Testis (tissue), 2 donors: ENCODE data around the gene DTNA.

Source experiments
- CTCF ChIP-seq, 3 experiments: fragments of 450-650 bp in 2 of 3; fragments of 200-600 bp in 1 of 3; sonication (generic) in 1 of 3; IDR thresholded peaks; one replicate each; pipeline ENCODE4 v1.5.1; 2016 to 2019; ENCODE audit warnings: antibody characterized with exemption in 3 of 3, mild to moderate bottlenecking in 2 of 3, moderate library complexity in 1 of 3
- POLR2A ChIP-seq: fragments of 450-650 bp; IDR thresholded peaks from one replicate; pipeline ENCODE4 v1.6.1; 2017; ENCODE audit warnings: antibody characterized with exemption, mild to moderate bottlenecking, moderate library complexity

- TF ChIP-seq POLR2A = no peak
- TF ChIP-seq CTCF (IDR thresholded peaks at IDR 0.05) = no peak
Observed at GRCh38 chr18:34818064-34818463, 108.0 kb downstream of the DTNA start.
